SH-SY5Y (cell line): Measurements from ENCODE around the gene PEF1.

Experiments used
- GATA2 ChIP-seq: IDR thresholded peaks from 2 replicates; pipeline ENCODE4 v1.6.1; 2011; ENCODE audit warnings: mild to moderate bottlenecking, low read depth, low read length
- GATA3 ChIP-seq: IDR thresholded peaks from 2 replicates; pipeline ENCODE4 v1.6.1; 2011; ENCODE audit warnings: low read depth, mild to moderate bottlenecking, low read length, moderate library complexity

The PEF1 gene

DNA sequence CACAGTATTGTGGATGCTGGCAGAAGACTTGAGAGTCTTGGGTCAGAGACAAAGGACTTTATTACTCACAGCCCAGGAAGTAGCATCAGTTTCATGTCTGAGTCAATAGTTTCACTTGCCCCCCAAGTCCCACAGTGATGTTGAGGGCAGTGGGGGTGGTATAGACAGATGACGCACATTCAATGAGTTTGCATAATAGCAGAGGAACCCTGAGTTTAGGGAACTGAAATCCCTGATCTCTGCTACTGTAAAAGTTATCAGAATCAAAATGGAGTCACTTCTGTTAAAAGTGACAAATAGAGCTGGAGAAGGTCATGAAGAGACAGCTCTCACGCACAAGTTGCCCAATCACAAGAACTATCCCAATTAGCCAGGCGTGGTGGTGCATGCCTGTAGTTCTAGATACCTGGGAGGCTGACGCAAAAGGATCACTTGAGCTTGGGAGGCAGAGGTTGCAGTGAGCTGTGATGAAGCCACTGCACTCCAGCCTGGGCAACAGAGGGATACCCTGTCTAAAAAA is 38.7 kb downstream of the PEF1 start:
- TF ChIP-seq GATA3 (no peak), GATA2 (no peak)

DNA sequence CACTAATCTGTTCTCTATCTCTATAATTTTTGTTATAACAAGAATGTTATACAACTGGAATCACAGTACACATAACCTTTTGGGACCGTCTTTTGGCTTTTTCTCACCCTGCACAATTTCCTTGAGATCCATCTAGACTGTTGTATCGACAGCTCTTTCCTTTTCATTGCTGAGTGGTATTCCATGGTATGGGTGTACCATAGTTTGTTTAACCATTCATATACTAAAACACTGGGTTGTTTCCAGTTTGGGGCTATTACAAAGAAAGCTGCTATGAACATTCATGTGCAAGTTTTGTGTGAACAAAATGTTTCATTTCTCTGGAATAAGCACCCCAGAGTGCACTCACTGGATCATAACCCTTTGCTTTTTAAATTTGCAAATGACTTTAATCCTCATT is 42.6 kb downstream of the PEF1 start:
- TF ChIP-seq GATA2 (no peak), GATA3 (no peak)

DNA sequence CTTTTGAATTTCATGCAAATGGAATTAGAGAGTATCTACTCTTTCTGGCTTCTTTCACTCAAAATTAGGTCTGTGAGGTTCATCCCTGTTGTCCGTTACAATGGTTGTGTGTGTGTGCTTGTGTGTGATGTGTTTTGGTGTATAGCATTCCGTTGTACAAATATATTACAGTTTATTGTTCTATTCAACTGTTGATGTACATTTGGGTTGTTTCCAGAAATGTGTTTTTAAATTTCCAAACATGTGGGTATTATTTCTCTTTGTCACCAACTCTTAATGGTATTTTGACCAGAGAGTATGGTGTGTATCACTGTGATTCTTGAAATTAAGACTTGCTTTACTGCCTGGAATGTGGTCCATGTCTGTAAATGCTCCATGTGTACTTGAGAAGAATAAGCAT is 44.0 kb downstream of the PEF1 start:
- TF ChIP-seq GATA3, result no peak

DNA sequence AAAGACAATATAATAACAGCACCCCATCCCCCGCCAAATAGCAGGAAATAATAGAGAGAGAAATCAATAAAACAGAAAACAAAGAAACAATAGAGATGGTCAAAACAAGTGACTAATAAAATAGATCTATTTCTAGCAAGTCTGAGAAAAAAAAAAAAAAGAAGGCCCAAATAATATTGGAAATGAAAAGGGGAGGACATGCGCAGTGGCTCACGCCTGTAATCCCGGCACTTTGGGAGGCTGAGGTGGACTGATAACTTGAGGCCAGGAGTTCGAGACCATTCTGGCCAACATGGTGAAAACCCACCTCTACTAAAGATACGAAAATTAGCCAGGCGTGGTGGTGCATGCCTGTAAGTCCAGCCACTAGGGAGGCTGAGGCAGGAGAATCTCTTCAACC is 45.7 kb downstream of the PEF1 start:
- TF ChIP-seq GATA3 (no peak), GATA2 (no peak)

DNA sequence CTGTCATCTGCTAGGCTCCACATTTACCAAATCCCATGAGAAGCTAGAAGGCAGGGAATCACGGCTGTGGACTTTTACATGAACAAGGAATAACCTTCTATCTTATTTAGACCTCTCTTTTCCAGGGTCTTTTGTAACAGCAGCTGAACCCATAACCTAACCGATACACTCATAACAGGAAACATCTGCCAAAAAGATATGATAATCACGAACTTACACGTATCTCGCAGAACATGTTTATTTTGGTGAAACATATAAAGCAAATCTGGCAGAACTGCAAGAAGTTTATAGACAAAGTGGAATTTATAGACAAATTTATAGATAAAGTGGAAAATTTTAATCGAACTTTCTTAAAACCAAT is 48.0 kb downstream of the PEF1 start:
- TF ChIP-seq GATA3 (no peak), GATA2 (no peak)

DNA sequence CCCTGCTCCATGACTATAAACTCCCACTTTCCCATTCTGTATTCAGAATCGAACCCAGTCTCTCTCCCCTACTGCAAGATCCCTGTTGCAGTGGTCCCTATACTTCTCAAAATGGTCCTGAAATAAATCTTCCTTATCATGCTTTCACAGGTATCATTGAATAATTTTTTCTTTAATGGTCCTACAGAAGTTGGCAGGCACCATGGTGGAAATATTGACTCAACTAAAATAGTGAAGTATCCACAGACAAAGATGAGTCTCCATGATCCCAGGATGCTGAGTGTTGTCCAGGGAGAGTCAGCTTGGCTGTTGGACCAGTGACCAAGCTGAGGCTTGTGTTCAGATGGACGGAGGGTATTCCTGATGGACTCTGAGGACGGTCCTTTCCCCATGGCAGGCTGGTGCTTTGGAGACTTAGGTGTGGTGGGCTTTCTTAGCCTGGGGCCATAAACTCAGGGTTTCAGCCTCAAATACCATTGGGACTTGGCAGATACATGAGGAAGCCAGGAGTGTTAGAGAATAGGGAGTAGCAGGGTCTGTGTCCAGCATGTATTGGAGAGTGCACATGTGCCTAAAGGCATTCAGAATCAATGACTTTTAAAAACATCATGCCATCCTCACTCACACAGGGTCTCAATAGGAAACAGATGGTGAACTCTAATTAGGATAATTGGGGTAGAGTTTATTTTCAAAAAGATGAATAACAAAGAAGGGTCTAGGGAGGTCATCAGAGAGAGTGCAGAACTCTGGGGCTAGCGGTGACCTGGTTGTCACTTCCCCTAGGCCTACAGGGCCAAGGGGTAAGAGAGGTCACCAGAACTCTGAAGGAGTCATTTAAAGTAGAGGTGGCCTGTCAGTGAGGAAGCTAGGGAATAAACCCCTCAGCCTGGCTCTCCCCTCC is 48.6 kb downstream of the PEF1 start:
- TF ChIP-seq GATA2 (no peak), GATA3 (no peak)

DNA sequence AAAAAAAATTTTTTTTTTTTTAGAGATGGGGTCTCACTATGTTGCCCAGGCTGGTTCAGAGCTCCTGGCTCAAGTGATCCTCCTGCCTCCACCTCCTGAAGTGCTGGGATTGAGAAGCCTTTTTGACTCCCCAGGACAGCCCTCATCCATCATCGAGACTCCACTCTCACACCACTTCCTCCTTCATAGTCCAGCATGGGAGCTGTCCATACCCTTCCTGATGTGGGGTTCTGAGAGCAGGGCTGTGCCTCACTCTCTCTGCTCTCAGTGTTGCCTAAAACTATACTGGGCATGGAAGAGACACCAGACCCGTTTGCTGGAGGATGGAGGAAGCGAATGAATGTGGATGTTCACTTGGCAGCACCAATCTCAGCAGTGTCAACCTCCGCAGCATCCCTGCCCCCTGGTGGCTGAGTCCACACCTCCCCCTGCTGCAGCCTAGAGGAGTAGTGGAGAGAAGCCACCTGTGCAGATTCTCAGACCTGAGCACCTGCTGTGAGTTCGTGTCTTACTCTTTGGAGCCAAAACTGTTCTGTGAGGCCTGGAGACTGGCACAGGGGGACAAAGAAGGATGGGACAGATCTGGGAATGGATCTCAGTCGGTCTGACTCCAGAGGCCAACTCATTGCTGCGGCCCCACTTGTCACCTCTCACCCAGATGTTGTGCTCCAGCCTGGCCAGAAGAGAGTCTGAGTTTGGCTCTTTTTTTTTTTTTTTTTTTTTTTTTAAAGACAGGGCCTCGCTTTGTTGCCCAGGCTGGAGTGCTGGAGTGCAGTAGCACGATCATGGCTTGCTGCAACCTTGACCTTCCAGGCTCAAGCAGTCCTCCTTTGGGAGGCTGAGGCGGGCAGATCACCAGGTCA is 50.7 kb downstream of the PEF1 start:
- TF ChIP-seq GATA2, result no peak
- no peak for TF ChIP-seq GATA3

DNA sequence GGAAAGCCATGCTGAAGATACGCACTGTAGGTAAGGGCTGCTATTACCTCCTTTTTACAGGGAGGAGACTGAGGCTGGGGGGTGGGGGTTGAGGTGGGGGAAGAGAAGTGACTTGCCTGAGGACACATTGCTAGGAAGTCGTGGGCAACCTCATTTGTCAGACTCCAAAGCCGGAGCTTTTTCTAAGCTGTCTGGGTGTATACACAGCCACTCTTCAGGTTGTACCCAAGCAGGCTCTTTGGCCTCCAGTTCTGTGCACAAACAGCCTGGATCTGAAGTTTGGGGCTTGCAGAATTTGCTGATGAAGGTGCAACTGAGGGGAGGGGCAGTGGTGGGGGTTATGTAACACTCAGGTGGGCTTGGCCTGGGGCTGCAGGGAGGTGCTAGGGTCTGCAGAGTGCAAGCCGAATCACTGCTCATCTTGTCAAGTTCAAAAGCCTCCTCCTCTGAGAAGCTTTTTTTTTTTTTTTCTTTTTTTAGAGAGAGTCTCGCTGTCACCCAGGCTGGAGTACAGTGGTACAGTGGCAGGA is 51.5 kb downstream of the PEF1 start:
- TF ChIP-seq GATA3, result no peak
- no peak for TF ChIP-seq GATA2

DNA sequence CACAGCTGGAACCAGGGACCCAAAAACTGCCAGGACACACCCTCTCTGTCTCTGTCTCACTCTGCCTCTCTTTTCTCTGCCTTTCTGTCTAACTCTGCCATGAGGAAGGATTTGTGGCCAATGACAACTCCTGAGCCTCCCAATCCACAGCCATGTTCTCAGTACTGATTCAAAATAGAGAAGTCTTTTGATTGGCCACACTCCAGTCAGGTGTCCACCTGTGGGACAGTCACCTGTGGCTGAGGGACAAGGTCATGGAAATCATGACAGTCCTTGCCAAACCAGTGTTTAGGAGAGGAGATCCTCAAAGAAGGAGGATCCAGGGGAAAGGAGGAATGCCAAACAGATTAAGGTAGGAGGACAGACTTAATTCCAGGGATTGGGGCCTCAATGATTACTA is 52.5 kb downstream of the PEF1 start:
- TF ChIP-seq GATA2, result no peak
- no peak for TF ChIP-seq GATA3

DNA sequence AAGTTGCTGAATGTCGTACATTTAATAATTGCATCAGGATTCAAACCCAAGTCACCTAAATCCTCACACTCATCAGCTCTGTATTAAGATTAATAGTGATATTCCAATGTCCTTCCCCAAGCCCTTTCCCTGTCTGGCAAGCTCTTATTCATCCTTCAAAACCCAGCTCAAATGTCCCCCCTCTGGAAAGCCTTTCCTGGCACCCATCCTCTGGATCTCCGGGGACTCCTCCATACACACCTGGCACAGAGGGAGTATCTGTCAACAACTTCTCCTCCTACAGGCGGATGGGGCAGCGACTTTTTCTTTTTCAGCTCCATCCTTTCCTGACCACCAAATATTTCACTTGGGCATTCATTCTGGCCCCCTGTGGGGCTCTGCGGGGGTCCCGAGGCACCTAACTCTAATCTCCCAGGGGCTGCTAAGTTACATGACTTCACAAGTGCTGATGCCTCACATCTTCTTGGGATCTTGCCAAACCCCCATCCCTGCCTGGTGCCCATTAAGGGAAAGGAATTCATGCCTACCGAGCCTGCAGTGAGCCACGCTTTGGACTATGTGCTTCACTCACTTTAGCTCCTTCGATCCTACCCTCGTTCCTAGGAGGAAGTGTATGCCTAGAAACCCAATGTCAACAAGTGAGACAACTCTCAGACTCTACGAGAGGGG is 53.1 kb downstream of the PEF1 start:
- TF ChIP-seq GATA3 (no peak), GATA2 (no peak)

DNA sequence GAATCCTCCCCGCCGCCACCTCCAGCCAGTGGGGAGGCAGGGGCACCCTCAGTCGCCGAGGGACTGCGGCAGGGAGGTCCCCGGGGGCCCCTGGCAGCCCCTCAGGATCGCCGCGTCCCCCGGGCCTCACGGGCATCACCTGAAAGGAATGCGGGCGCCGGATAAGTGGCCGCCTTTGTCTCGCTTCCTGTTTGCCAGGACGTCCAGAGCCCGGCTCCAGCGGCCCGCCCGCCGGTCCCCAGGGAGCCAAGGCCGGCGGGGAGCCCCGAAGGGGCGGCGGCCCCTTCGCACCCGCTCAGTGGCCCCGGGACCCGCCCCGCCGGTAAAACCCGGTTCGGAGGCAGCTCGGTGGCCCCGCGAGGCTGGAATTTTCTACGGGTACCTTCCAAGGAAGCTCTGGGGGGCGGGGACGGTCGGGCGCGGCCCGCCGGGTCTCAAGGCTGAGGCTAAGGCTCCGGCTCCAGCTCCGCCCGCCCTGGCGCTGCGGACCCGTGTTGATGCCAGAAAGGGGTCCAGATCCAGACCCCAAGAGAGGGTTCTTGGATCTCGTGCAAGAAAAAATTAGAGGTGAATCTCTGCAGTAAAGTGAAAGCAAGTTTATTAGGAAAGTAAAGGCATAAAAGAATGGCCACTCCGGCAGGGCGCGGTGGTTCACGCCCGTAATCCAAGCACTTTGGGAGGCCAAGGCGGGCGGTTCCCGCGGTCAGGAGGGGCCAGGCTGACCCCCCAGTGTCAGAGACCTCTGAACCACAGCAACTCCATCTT is 55.7 kb downstream of the PEF1 start:
- no peak for TF ChIP-seq GATA2

DNA sequence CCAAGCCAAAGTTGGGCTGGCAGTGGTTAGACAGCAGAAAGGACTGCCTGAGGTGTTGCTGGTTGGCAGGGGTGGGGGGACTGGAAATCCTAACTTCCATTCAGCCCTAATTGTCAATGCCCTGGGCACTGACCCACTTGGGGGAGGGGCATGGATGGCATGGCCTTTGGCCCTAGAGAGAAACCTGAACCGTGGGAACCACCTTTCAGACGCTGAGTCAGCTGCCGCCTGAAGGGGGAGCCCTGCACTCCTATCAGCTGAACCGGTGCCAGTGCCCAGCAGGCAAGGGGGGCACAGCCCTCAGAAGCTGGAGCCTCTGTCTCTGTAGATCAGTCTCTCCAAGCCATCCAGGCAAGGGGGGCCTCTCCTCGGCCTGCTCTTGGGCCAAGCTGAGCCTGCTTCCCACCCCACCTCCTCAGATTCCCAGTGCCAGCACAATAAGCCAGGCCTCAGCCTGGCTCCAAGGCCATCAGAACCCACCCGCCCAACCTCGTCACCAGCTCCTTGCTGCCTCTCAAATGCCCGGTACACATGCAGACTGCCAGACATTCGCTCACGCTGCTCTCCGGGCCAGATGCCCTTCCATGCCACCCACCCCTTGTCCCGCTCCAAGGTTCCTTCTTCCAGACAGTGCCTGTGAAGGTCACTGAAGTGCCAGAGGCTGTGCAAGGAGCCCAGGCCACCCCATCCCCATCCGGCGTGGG is 56.8 kb downstream of the PEF1 start:
- no peak for TF ChIP-seq GATA3
- TF ChIP-seq GATA2, result no peak
